ENCODE data around the gene CES4A.

The CES4A gene

GRCh38 chr16:66950971-66951790 lies 37.2 kb upstream of the CES4A start:
- TF ChIP-seq CTCF (IDR thresholded peaks at IDR 0.05) = no peak

- no peak for TF ChIP-seq CTCF (IDR thresholded peaks at IDR 0.05)
Measured at GRCh38 chr16:66952430-66953110, 35.8 kb upstream of the CES4A start.

GRCh38 chr16:66953462-66954096 lies 34.8 kb upstream of the CES4A start:
- no peak for TF ChIP-seq CTCF (IDR thresholded peaks at IDR 0.05)

GRCh38 chr16:66954097-66954659 lies 34.2 kb upstream of the CES4A start:
- TF ChIP-seq CTCF (IDR thresholded peaks at IDR 0.05) = peak; percentile 82

GRCh38 chr16:66958857-66959703 lies 29.3 kb upstream of the CES4A start:
- no peak for TF ChIP-seq CTCF (IDR thresholded peaks at IDR 0.05)

GRCh38 chr16:66959704-66960161 lies 28.7 kb upstream of the CES4A start:
- TF ChIP-seq CTCF (IDR thresholded peaks at IDR 0.05) = no peak

GRCh38 chr16:66960270-66960669 lies 28.1 kb upstream of the CES4A start:
- no peak for TF ChIP-seq CTCF (IDR thresholded peaks at IDR 0.05)

Data from LNCAP (cell line).